Dendritic cell treated with granulocyte-macrophage colony-stimulating factor and Interleukin-4, amounts not matched to agents 40 ng/mL and 50 ng/mL, for 4 days (primary cell): ENCODE results near the gene SERPINB5.

ENCODE experiments used
- H3K27ac Mint-ChIP-seq: one replicate; pipeline ENCODE4 v1.8.0; 2022; ENCODE audit warnings: mild to moderate bottlenecking, mixed read lengths
- H3K27me3 Mint-ChIP-seq: one replicate; pipeline ENCODE4 v1.8.0; 2022; ENCODE audit warnings: mild to moderate bottlenecking, mixed read lengths
- H3K36me3 Mint-ChIP-seq: one replicate; pipeline ENCODE4 v1.8.0; 2022; ENCODE audit warnings: low read depth, mixed read lengths
- H3K4me1 Mint-ChIP-seq: one replicate; pipeline ENCODE4 v1.8.0; 2022; ENCODE audit warnings: low read depth, mixed read lengths
- H3K4me3 Mint-ChIP-seq: one replicate; pipeline ENCODE4 v1.8.0; 2022; ENCODE audit warnings: mild to moderate bottlenecking, moderate library complexity, mixed read lengths
- H3K9me3 Mint-ChIP-seq: one replicate; pipeline ENCODE4 v1.8.0; 2022; ENCODE audit warnings: mixed read lengths
- intact Hi-C: fragments of 100-400 bp; cut with micrococcal nuclease; formaldehyde crosslinking; loops from one replicate; pipeline ENCODE4 v1.15.0; 2022

The SERPINB5 gene

GRCh38 chr18:63520053-63520685, 43.4 kb downstream of the SERPINB5 start:
- H3K4me3 Mint-ChIP-seq, result no peak overlapping the region
- no peaks in the 10 kb centered on the region for H3K4me1 Mint-ChIP-seq
- no peaks in the 10 kb centered on the region for H3K27me3 Mint-ChIP-seq
- H3K9me3 Mint-ChIP-seq, result no peaks in the 10 kb centered on the region
- intact Hi-C loops, result no loop called here
- H3K27ac Mint-ChIP-seq, result no peak overlapping the region
- H3K36me3 Mint-ChIP-seq, result no peaks in the 10 kb centered on the region

GRCh38 chr18:63523660-63524059, 46.9 kb downstream of the SERPINB5 start:
- no peaks in the 10 kb centered on the region for H3K4me1 Mint-ChIP-seq
- intact Hi-C loops, result no loop called here
- no peaks in the 10 kb centered on the region for H3K36me3 Mint-ChIP-seq
- H3K27me3 Mint-ChIP-seq, result no peaks in the 10 kb centered on the region
- no peak overlapping the region for H3K4me3 Mint-ChIP-seq
- no peaks in the 10 kb centered on the region for H3K9me3 Mint-ChIP-seq
- H3K27ac Mint-ChIP-seq, result no peak overlapping the region

GRCh38 chr18:63527251-63527650, 50.5 kb downstream of the SERPINB5 start:
- H3K27ac Mint-ChIP-seq, result no peak overlapping the region
- peaks cover 11% of the 10 kb centered on the region for H3K4me1 Mint-ChIP-seq
- no peaks in the 10 kb centered on the region for H3K36me3 Mint-ChIP-seq
- no peak overlapping the region for H3K4me3 Mint-ChIP-seq
- no peaks in the 10 kb centered on the region for H3K27me3 Mint-ChIP-seq
- intact Hi-C loops, result no loop called here
- no peaks in the 10 kb centered on the region for H3K9me3 Mint-ChIP-seq

- intact Hi-C loops, result no loop called here
- no peak overlapping the region for H3K4me3 Mint-ChIP-seq
- H3K36me3 Mint-ChIP-seq, result no peaks in the 10 kb centered on the region
- H3K9me3 Mint-ChIP-seq, result no peaks in the 10 kb centered on the region
- H3K27me3 Mint-ChIP-seq, result no peaks in the 10 kb centered on the region
- H3K27ac Mint-ChIP-seq, result no peak overlapping the region
- peaks cover 11% of the 10 kb centered on the region for H3K4me1 Mint-ChIP-seq
These were observed 52.2 kb downstream of the SERPINB5 start for GRCh38 chr18:63528863-63529492.

GRCh38 chr18:63532471-63532870, 55.7 kb downstream of the SERPINB5 start:
- Mint-ChIP-seq H3K27ac (no peak overlapping the region), H3K36me3 (no peaks in the 10 kb centered on the region), H3K9me3 (no peaks in the 10 kb centered on the region), H3K4me1 (peaks cover 16% of the 10 kb centered on the region), H3K4me3 (no peak overlapping the region), H3K27me3 (no peaks in the 10 kb centered on the region)
- intact Hi-C loops, result no loop called here

- no peaks in the 10 kb centered on the region for H3K27me3 Mint-ChIP-seq
- H3K4me1 Mint-ChIP-seq, result peaks cover 12% of the 10 kb centered on the region
- no peak overlapping the region for H3K4me3 Mint-ChIP-seq
- intact Hi-C loops, result no loop called here
- H3K27ac Mint-ChIP-seq, result no peak overlapping the region
- H3K9me3 Mint-ChIP-seq, result no peaks in the 10 kb centered on the region
- no peaks in the 10 kb centered on the region for H3K36me3 Mint-ChIP-seq
These were observed 57.9 kb downstream of the SERPINB5 start for GRCh38 chr18:63534615-63535014.

GRCh38 chr18:63539904-63540510, 63.2 kb downstream of the SERPINB5 start:
- intact Hi-C loops, result no loop called here
- H3K36me3 Mint-ChIP-seq, result no peaks in the 10 kb centered on the region
- H3K9me3 Mint-ChIP-seq, result no peaks in the 10 kb centered on the region
- H3K4me1 Mint-ChIP-seq, result no peaks in the 10 kb centered on the region
- no peak overlapping the region for H3K27ac Mint-ChIP-seq
- no peaks in the 10 kb centered on the region for H3K27me3 Mint-ChIP-seq
- no peak overlapping the region for H3K4me3 Mint-ChIP-seq

GRCh38 chr18:63542069-63542468, 65.3 kb downstream of the SERPINB5 start, which contains the start of gene SERPINB12:
TSS of gene SERPINB12 (plus strand) at chr18:63542369. CDS start at chr18:63556160, 13,791 bp downstream.
- Mint-ChIP-seq H3K27me3 (no peaks in the 10 kb centered on the region), H3K36me3 (no peaks in the 10 kb centered on the region), H3K4me1 (no peaks in the 10 kb centered on the region), H3K27ac (no peak within 1 kb of the TSS), H3K9me3 (no peaks in the 10 kb centered on the region), H3K4me3 (no peak within 1 kb of the TSS)
- intact Hi-C loops, result no loop called here

GRCh38 chr18:63544017-63544416, 67.3 kb downstream of the SERPINB5 start:
- no peak overlapping the region for H3K27ac Mint-ChIP-seq
- H3K36me3 Mint-ChIP-seq, result no peaks in the 10 kb centered on the region
- H3K4me3 Mint-ChIP-seq, result no peak overlapping the region
- no peaks in the 10 kb centered on the region for H3K9me3 Mint-ChIP-seq
- no peaks in the 10 kb centered on the region for H3K27me3 Mint-ChIP-seq
- intact Hi-C loops, result no loop called here
- H3K4me1 Mint-ChIP-seq, result no peaks in the 10 kb centered on the region

GRCh38 chr18:63545000-63545399, 68.2 kb downstream of the SERPINB5 start:
- no peak overlapping the region for H3K27ac Mint-ChIP-seq
- H3K27me3 Mint-ChIP-seq, result no peaks in the 10 kb centered on the region
- no peaks in the 10 kb centered on the region for H3K4me1 Mint-ChIP-seq
- H3K9me3 Mint-ChIP-seq, result no peaks in the 10 kb centered on the region
- no peaks in the 10 kb centered on the region for H3K36me3 Mint-ChIP-seq
- H3K4me3 Mint-ChIP-seq, result no peak overlapping the region
- intact Hi-C loops, result no loop called here

- H3K4me3 Mint-ChIP-seq, result no peak overlapping the region
- intact Hi-C loops, result no loop called here
- peaks cover 15% of the 10 kb centered on the region for H3K4me1 Mint-ChIP-seq
- no peak overlapping the region for H3K27ac Mint-ChIP-seq
- H3K27me3 Mint-ChIP-seq, result no peaks in the 10 kb centered on the region
- H3K36me3 Mint-ChIP-seq, result no peaks in the 10 kb centered on the region
- no peaks in the 10 kb centered on the region for H3K9me3 Mint-ChIP-seq
These were observed 73.3 kb downstream of the SERPINB5 start for GRCh38 chr18:63550068-63550467.

GRCh38 chr18:63551769-63552168, 75.0 kb downstream of the SERPINB5 start:
- Mint-ChIP-seq H3K4me3 (no peak overlapping the region), H3K4me1 (peaks cover 15% of the 10 kb centered on the region), H3K9me3 (no peaks in the 10 kb centered on the region), H3K36me3 (no peaks in the 10 kb centered on the region), H3K27ac (no peak overlapping the region), H3K27me3 (no peaks in the 10 kb centered on the region)
- intact Hi-C loops, result no loop called here

GRCh38 chr18:63552581-63552980, 75.8 kb downstream of the SERPINB5 start:
- Mint-ChIP-seq H3K27ac (no peak overlapping the region), H3K27me3 (no peaks in the 10 kb centered on the region), H3K36me3 (no peaks in the 10 kb centered on the region), H3K4me3 (no peak overlapping the region), H3K4me1 (peaks cover 15% of the 10 kb centered on the region), H3K9me3 (no peaks in the 10 kb centered on the region)
- intact Hi-C loops, result no loop called here

GRCh38 chr18:63553081-63553480, 76.3 kb downstream of the SERPINB5 start:
- Mint-ChIP-seq H3K9me3 (no peaks in the 10 kb centered on the region), H3K27ac (no peak overlapping the region), H3K4me1 (peaks cover 15% of the 10 kb centered on the region), H3K36me3 (no peaks in the 10 kb centered on the region), H3K27me3 (no peaks in the 10 kb centered on the region), H3K4me3 (no peak overlapping the region)
- intact Hi-C loops, result no loop called here
